Epithelial cell of proximal tubule (primary cell): ENCODE results near the gene DLL1. TPM values are rescaled to one million over a fixed set of nuclear protein-coding genes. Genes with fewer than 3 reads are reported as not detected.

Experiments used
- DNase-seq: peaks from one replicate; pipeline ENCODE4 v3.0.0-alpha.2; 2011; ENCODE audit warnings: low read depth
- H3K4me3 ChIP-seq: 2 replicates; pipeline ENCODE4 v1.5.1; 2011; ENCODE audit warnings: low read depth, mild to moderate bottlenecking, low read length
- CTCF ChIP-seq: conservative IDR thresholded peaks from 2 replicates; pipeline ENCODE4 v1.5.1; 2012; ENCODE audit warnings: low read depth, mild to moderate bottlenecking, low read length
- total RNA-seq: library from RNA; depleted of rRNA; stranded (reverse); fragments of >200 nt; gene quantifications from 2 replicates; pipeline ENCODE4 v1.2.3, GENCODE V29; 2015

Gene DLL1
- total RNA-seq, 1 donor from 2014 or later, result 1.7 TPM

GRCh38 chr6:170286246-170286933 lies 4.5 kb downstream of the DLL1 start:
- no peak for DNase-seq

DNA sequence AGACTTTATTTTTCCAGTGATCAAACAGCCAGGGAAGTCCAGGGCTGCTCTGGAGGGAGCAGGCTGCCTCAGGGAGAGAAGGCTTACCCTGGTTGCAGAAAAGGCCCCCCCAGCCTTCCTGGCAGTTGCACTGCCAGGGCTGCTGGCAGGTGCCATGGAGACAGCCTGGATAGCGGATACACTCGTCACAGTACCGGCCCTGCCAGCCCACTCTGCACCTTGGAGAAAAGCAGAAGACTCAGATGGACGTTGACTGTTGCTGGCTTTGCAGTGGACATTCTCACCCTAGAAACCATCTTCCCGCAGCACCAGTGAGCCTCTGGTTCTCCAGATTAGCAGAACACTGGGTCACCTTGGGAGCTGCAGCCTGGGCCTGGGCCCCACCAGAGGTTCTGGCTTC lies 5.4 kb downstream of the DLL1 start:
- no peak for DNase-seq
- H3K4me3 ChIP-seq, result no peak overlapping the region
- no peak for TF ChIP-seq CTCF

More at GRCh38 chr6:170286246-170286933, 4.5 kb downstream of the DLL1 start:
- TF ChIP-seq CTCF, result no peak
- H3K4me3 ChIP-seq, result no peak overlapping the region

DNA sequence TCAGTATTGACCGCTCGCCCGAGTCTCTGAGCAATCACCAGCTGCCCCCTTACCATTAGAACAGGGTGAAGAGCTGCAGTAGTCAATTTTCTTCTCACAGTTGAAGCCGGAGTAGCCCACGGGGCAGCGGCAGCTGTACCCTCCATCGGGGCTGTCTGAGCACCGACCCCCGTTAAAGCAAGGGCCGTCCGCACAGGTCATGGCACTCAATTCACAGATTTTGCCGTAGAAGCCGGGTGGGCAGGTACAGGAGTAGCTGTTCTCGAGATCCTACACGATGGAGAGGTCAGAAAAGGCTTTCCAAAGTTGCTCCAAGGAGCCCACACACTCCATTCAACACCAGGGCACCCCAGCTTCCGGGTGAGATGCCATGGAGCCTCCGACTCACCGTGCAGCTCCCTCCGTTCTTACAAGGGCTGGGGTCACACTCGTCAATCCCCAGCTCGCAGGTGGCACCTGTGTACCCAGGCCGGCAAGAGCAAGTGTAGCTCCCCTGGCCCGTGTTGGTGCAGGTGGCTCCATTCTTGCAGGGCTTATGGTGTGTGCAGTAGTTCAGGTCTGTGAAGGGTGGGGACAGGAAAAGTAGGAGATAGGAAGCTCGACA lies 5.9 kb downstream of the DLL1 start:
- TF ChIP-seq CTCF, result no peak
- no peak overlapping the region for H3K4me3 ChIP-seq
- DNase-seq, result no peak

GRCh38 chr6:170284126-170284773 lies 6.6 kb downstream of the DLL1 start:
- DNase-seq, result no peak
- H3K4me3 ChIP-seq, result no peak overlapping the region
- no peak for TF ChIP-seq CTCF

DNA sequence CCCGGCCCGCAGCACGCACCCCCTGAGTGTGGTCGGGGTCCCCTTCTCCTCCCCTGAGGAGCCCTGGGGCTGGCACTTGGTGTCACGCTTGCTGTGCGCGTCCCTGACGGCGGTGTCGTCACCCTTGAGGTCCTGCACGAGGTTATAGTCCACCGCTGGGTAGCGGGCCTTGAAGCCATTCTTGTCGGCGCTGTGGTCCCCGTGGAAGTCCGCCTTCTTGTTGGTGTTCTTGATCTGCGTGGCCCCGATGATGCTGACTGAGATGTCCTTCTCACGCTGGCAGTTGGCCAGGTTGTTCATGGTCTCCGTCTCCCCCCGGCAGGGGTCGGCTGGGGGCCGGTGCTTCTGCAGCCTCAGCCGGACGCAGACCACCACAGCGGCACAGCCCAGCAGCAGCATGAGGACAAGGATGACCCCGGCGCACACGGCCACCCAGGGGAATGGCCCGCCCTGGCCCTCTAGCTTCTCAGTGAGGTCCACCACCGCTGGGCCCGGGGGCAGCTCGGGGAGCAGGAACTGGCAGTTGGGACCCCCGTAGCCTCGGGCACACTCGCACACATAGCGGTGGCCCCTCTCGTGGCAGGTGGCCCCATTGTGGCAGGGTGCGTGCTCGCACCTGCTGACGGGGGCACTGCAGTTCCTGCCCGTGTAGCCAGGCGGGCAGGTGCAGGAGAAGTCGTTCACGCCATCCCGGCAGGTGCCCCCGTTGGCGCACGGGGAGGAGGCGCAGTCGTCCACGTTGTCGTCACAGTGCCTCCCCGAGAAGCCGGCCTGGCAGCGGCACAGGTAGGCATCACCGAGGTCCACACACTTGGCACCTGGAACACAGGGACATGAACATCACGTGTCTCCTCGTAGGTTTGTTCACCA lies 7.4 kb downstream of the DLL1 start:
- H3K4me3 ChIP-seq, result no peak overlapping the region
- DNase-seq, result no peak
- TF ChIP-seq CTCF, result no peak

DNA sequence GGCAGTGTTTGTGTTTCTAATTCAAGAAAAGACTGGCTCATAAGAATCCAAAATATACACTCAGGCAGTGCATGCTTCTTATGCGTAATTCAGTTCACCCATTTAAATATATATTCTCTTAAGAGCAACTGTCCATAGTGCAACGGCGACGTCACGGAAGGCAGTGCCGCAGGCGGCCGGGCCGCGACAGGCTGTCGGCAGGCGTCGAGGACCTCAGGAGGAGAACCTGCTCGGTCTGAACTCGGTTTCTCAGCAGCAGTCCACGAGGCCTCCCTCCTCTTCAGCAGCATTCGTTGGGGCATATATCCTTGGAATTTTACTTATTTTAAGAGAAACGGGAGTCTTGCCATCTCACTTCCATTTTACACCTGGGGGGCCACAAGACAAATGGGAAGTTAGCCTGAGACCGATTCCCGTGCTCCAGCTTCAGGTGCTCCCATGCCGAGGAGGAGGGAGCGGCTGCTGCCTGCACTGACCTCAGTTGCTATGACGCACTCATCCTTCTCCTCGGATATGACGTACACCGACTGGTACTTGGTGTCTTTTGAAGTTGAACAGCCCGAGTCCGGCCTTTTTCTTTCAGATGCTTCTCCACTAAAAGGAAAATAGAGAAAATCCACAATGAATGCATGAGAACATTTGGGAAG lies 8.2 kb downstream of the DLL1 start:
- DNase-seq, result no peak
- no peak for TF ChIP-seq CTCF
- H3K4me3 ChIP-seq, result no peak overlapping the region
